A549 treated with AZD2906 at 1 μM for 4 hours (cell line): ENCODE results near the gene RBM15. TPM values are rescaled to one million over a fixed set of nuclear protein-coding genes. Genes with fewer than 3 reads are reported as not detected.

Source experiments
- total RNA-seq: library from RNA; stranded (reverse); fragments of 200-300 nt; extraction: Qiagen RNA extraction; gene quantifications from 5 replicates; pipeline ENCODE4 v1.2.3, GENCODE V29; 2022

RBM15 gene, protein sequence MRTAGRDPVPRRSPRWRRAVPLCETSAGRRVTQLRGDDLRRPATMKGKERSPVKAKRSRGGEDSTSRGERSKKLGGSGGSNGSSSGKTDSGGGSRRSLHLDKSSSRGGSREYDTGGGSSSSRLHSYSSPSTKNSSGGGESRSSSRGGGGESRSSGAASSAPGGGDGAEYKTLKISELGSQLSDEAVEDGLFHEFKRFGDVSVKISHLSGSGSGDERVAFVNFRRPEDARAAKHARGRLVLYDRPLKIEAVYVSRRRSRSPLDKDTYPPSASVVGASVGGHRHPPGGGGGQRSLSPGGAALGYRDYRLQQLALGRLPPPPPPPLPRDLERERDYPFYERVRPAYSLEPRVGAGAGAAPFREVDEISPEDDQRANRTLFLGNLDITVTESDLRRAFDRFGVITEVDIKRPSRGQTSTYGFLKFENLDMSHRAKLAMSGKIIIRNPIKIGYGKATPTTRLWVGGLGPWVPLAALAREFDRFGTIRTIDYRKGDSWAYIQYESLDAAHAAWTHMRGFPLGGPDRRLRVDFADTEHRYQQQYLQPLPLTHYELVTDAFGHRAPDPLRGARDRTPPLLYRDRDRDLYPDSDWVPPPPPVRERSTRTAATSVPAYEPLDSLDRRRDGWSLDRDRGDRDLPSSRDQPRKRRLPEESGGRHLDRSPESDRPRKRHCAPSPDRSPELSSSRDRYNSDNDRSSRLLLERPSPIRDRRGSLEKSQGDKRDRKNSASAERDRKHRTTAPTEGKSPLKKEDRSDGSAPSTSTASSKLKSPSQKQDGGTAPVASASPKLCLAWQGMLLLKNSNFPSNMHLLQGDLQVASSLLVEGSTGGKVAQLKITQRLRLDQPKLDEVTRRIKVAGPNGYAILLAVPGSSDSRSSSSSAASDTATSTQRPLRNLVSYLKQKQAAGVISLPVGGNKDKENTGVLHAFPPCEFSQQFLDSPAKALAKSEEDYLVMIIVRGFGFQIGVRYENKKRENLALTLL
- 6.4 to 8.6 TPM (median 7.6 TPM) in 5 replicates for total RNA-seq

DNA sequence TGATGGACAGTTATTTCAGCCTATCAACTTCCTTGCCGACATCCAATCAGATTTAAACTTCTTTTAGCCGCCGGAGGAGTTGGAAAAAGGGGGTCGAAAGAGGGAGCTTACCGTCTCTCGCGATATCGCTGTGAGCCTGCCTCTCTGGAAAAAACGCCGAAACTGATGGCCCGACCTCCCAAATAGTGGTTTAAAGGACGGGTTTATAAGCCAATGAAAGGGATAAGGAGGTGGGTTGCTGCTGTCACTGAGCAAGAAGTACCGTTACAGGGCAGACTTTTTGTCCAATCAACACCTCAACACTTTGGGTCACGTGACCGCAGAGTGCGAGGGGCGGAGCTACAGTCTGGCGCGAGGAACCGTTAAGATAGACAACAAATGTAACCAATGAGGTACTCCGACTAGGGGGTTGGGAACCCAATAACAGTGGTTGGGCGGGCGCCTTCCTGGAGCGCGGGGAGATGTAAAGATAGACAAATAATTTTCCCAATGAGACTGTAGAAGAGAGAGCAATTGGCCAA is at the start of gene RBM15:
Gene RBM15, plus strand, starts transcription at position 492 of the 521 bp plus-strand sequence. Its CDS starts 29 bp downstream, at position 521.

DNA sequence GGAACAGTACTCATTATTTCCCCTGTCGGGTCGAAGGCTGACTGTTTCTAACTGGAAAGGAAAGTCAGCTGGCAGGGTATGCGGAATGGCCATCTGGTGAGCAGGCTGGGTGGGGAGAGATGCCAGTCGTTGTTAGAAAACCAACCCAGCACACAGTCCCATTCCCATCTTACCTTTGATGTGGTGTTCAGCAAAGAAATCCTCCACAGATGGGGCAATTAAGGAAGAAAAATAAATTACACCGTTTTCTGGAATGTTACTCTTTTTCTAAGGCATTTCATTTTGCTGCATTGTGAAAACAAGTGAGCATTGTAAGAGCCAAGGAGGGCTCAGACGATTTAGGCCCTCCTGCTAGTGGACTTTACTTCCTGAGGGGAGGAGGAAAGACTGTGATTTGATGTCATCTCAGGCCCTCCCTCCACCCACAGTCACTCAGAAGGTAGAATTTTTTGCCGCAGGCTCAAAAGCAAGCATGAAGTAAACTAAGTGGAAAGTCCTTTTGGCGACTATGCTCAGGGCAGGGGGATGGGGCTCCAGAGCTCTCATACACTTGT is 51.6 kb downstream of the RBM15 start, which contains the start of gene SLC16A4:
Gene SLC16A4, minus strand, starts transcription at position 335 of the 554 bp plus-strand sequence. CDS start 1,703 bp downstream, outside the sequence.

Other genes with a start within 250 kb of the RBM15 start
- 0.03 to 0.08 TPM in 2 of 5 replicates, not detected in the others for gene UBL4B, start 226.9 kb upstream of the RBM15 start, total RNA-seq
- 5.3 to 5.9 TPM (median 5.6 TPM) in 5 replicates for gene SLC6A17, start 188.9 kb upstream of the RBM15 start, total RNA-seq
- 2.8 to 4.3 TPM (median 3.8 TPM) in 5 replicates for gene KCNC4, start 129.1 kb upstream of the RBM15 start, total RNA-seq
- 22.7 to 39.9 TPM (median 29.3 TPM) in 5 replicates for gene SLC16A4, start 51.6 kb downstream of the RBM15 start, total RNA-seq
- gene LAMTOR5, start 68.3 kb downstream of the RBM15 start, total RNA-seq: 177 to 185 TPM (median 179 TPM) in 5 replicates
- not detected in 5 replicates for gene PROK1, start 111.8 kb downstream of the RBM15 start, total RNA-seq
- gene KCNA10, start 179.8 kb downstream of the RBM15 start, total RNA-seq: not detected in 5 replicates